Stimulated activated CD4-positive, alpha-beta T cell treated with anti-CD3 and anti-CD28 coated beads, TNF-alpha, amount 100 ng/mL, for 48 hours (primary cell): ENCODE data around the gene AKR1B15.
"Not testable (repeated sequence)": the region's sequence is repeated elsewhere in the genome, so short reads cannot be mapped to it uniquely, and the experiment has no call there.

Experiments
- DNase-seq, 3 donors: peaks; one replicate each; pipeline ENCODE4 v3.0.0-alpha.2; 2020; ENCODE audit warnings: low read depth in 3 of 3

The AKR1B15 gene

DNA sequence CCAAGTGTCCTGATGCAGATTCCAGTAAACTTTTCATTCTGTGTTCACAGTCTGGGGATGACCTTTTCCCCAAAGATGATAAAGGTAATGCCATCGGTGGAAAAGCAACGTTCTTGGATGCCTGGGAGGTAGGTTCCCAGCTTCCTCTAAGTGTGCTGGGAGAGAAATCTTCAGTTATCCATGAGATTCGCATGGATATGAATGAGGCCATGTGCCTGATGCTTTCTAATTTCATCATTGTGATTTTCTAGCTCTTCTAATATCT lies 16.0 kb upstream of the AKR1B15 start:
- no peak for DNase-seq

DNA sequence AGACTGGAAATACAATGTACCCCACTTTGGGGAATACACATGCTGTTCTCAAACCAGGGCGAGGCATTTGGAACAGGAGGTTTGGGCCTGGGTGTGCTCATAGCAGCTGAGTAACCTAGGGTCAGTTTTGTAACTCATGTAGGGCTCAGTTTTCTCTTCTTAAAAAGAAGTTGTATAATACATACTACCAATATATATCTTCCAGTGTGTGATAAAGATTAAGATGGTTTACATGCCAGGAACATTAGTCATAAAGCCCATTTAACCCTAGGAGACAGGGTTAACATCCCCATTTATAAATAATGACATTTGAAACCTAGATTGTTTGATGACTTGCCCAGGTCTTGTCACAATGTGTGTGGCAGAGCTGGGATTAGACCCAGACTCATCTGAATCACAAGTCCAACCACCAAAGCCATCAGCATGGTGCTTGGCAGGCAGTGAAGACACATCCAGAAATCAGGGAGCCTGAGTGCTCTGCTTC lies 15.6 kb upstream of the AKR1B15 start:
- DNase-seq, result no peak

DNA sequence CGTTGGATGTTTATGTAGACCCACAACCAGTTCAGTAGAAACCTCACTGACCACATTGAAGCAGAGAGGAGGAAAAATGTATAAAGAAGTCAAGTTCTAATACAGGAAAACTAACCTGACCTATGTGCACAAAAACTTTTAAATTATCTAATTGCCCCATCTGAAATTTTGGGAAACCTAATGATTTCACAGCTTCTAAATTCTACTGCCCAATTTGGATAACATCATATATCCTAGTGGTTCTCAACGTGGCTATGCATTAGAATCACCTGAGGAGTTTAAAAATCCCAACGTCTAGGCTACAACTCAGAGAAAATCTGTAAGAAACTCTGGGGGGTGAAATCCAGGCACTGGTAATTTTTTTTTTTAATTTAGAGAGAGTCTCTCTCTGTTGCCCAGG lies 14.3 kb upstream of the AKR1B15 start:
- DNase-seq, result no peak

DNA sequence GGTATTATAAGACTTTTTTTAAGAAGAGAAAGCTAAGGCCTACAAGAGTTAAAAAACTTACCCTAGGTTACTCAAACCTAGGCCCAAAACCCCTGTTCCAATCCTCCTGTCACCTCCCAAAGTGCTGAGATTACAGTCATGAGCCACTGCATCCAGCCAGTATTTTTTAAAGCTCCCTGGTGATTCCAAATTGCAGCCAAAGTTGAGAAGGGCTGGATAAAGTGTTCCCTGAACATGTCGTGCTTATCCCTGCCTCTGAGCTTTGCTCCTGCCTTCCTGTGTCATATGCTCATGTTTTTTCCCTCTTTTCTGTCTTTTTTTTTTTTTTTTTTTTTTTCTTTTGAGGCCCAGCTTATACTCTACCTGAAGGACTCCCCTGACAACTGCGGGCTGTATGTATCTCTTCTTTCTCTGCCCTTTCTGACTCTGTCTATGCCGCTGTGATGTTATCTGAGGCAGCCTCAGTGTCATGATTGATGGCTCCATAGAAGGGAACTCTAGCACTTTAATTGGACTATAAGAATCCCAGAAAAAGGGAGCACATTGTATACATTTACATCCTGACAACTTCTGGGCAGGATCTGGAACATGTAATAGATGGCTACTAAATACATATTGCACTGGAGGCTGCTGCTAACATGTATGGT lies 13.5 kb upstream of the AKR1B15 start:
- no peak for DNase-seq

DNA sequence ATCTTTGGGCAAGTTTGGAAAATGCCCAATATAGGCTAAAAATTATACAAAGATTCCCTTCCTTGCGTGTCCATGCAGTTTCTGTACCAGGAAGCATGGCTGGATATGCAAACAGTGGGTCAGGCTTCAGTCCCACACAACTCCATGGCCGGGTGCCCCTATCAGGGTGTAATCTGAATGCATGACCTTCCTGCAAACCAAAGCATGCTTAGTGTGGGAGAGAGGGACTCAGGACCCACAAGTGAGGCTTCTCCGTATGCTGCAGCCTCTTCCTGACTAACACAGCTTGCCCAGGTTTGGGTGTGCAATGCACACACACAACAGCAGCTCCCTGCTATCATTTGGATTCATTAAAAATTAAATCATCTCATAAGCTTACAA lies 13.0 kb upstream of the AKR1B15 start:
- DNase-seq, result no peak

DNA sequence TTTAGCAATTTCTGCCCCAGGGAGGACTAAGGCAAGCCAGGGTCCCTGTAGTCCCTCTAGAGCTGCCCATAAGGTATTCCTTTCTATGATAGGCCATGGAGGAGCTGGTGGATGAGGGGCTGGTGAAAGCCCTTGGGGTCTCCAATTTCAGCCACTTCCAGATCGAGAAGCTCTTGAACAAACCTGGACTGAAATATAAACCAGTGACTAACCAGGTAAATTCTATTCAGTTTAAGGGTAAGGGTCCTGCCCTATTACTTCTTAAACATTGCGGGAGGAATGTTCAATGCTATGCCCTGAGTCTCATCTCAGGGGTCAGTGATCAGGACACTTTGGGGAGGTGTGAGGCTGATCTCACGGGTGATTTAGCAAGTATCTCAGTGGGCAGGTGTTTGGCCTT lies 12.4 kb upstream of the AKR1B15 start:
- not testable (repeated sequence) for DNase-seq

DNA sequence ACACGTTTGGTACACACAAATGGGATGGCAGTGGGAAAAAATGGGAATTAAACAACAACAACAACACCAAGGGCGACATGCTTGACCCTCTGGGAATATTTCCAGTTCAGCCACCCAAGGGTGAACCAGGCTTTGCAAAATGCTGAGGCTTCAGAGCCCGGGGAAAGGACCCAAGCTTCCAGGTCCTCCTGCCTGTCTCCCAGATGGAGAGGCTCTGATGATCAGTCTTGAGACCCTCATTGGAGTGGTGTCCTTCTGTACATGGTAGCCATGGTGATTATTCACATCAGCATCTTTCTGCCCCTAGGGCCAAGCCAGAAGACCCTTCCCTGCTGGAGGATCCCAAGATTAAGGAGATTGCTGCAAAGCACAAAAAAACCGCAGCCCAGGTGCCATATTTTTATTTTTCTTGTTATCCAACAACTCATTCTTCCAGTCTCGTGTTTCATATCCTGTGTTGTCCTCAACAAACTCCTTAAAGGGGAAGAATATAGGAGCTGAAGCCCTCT lies 11.6 kb upstream of the AKR1B15 start:
- not testable (repeated sequence) for DNase-seq

DNA sequence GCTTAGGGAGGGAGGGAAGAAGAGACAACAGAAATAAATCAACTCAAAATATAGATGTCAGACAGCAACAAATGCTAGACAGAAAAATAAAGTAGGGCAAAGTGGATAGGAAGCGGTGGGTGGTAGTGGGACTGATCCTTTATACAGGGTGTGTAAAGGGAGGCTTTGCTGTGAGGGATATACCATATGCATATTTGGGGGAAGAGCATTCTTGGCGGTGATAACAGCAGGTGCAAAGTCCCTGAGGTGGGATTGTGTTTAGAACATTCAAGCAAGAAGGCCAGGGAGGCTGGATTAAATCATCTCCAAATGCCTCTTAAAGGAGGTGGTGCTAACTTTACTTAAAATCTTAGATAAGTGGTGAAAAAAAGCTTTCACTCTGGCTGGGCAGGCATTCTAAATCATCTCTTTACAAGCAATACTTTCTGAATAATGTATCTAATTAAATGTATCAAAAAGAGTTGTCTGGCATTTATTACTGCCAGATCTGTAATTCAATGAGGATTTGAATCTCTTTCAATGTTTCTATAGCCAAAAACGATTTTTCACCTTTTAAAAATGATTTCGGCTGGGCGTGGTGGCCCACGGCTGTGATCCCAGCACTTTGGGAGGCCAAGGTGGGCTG lies 9.4 kb upstream of the AKR1B15 start:
- no peak for DNase-seq

DNA sequence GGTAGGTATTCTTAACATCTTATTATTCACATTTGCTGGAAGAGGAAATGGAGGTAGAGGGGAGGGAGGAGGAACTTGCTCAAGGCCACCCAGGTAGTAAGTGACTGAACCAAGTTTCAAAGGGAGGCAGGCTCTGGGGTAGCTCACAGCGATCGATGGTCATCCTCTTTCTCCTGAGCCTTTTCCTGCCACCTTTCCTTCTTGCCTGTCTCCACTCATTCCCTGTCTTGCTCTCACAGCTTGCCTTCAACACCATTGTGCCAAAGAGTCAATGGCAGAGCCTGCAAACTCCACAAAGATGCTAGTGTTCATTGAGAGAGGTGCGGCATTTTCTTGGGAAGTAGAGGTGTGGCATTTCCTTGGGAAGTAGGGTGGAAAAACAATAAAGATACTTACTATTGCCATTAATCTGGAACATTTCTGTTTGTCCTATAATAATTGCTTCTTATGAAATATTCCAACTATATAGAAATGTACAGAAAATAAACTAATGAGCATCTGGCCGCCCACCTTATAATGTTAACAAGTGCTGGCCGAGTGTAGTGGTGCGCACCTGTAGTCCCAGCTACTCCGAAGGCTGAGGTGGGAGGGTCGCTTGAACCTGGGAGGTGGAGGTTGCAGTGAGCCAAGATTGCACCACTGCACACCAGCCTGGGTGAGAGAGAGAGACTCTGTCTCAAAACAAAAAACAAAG lies 7.3 kb upstream of the AKR1B15 start:
- DNase-seq, result not testable (repeated sequence)

DNA sequence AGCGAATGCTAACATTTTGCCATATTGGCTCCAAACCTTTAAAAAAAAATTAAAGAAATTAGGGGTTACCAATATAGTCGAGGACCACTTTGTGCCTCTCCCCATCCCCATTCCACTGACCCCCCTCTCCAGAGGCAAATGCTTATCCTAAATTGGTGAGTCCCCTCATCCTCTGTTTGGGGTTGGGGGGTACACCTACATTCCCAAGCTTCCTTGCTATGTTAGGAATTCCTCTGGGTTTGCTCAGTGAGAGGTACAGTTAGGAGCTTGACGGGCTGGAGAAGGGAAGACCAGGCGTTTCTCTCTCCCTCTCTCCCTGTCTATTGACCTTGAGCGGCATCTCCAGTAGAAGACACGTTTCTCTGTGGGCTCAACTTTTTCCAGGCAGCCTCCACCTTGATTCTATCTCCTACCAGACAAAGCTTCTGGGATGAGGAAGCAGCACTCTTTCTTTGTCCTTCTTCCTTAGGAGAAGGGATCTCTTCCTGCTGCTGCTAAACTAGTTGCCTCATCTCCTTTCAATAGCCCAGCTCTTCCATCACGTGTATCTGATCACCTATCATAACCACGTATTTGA lies 6.6 kb upstream of the AKR1B15 start:
- DNase-seq, result no peak

DNA sequence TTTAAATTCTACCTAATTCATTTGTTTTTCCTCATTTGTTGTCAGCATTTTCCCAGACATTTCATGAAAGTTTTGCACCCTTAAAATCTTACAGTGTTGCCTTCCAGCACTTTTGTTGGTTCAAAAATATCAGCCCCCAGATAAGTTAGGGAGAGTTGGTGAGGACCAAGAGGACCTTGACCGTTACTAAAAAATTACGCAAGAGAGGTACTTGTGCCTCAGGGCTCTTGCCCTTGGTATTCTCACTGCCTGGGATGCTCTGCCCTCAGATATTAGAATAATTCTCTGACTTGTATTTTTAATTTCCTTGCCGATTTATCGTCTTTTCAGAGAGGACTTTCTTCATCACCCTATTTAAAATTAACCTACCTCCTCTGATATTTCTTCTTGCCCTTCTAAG lies 3.5 kb upstream of the AKR1B15 start:
- no peak for DNase-seq

DNA sequence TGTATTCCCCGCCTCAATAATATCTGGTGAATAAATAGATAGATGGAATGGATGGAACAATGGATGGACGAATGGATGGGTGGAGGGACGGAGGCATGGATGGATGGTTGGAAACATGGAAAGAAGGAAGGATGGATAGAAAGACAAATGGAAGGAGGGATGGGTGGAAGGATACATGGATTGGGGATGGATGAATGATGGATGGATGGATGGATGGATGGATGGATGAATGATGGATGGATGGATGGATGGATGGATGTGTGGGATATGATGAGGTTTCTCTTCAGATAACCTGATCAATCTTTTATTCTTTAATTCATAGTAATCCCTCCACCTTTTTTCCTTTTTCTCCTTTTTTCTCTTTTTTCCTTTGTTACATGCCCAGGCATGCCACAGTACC lies 3.0 kb upstream of the AKR1B15 start:
- no peak for DNase-seq

DNA sequence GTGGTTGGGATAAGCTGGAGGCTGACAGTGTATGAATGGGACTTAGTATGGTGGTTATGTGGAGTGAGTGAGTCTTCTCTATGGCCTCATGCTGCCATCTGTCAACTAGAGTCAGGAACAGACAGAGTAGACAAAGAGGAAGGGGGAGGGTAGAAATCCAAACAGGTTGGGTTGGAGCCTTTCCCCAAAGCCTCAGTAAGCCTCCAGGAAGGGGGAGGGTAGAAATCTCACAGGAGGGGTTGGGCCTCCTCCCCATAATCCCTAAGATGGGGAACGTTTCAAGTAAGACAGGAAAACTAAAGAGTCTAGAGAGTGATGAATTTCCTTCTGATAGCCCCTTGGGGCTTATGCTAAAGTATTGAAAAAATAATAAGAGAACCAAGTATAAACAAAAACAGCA lies 2.0 kb upstream of the AKR1B15 start:
- no peak for DNase-seq

DNA sequence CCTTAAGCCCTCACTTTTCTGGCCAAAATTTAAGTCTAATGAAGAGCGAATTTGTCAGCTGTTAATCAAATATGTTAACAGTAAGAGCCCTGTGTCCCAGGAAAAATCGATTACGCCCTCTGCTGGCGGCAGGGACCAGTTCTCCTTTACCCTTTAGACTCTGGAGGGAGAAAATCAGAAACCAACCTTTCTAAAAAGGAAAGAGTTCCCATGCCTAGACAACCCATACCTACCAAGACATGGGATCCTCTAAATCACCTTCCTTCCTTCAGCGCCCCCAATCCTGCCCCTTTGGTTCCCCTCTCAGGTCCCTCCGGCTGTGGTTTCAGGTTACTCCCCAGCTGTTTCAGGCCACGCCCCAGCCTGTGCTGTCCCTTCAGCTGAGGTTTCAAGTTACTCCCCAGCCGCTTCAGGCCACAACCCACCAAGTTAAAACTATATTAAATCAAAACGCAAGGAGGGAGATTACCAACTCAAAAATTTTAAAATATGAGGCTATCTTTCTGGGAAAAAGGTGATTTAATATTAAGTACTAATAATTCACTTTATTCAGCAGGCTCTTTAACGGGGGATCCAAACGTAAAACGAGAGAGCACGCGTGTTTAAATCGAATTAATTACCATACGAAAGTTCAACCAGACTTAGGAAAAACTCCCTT lies 1.4 kb upstream of the AKR1B15 start:
- DNase-seq, result peak; percentile 27 to 71 (median 50)

DNA sequence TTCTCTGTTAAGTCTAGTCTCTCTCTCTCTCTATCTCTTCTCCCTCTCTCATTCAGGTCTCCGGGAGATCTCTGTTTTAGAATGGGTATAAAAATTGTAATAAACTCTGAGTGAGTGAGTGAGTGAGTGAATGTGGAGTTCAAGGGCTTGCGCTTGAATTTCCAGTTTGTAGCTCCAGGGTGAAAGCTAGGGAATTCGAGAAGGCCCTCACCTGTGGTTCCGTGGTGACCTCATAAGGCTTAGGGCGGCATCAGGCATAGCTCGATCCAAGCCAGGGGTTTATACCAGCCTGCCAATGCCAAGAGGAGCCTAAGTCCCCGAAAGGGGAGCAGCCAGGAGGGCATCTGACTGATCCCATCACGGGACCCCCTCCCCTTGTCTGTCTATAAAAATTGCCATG lies 456 bp downstream of the AKR1B15 start:
- no peak for DNase-seq

DNA sequence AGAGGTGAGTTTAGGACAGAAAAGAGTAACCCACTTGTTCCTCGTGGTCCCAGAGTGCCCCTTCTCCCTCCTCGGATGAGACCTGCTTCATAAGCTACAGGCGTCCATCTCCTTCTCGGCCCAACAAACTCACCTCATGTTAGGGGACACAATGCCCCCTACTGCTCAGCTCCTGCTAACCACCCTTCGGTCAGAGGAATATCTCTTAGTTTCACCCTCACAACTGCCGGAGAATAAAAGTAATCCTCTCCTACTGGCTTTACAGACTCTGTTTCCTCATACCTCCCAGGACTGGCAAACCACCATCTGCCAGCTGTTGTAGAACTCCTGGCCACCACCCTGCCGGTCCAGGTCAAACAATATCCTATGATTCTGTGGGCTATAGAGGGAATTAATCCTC lies 3.2 kb downstream of the AKR1B15 start:
- DNase-seq, result no peak

DNA sequence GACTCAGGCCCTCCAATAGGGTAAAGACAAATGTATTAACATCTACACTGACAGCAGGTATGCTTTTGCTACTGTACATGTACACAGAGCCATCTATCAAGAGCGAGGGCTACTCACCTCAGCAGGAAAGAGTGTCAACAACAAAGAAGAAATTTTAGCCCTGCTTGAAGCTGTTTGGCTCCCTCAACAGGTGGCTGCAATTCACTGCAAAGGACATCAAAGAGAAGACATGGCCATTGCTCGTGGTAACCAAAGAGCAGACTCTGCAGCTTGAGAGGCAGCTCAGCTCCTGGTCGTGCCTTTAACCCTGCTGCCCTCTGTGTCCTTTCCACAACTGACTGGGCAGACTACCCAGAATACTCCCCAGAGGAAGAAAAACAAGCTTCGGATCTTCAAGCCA lies 5.1 kb downstream of the AKR1B15 start:
- no peak for DNase-seq

DNA sequence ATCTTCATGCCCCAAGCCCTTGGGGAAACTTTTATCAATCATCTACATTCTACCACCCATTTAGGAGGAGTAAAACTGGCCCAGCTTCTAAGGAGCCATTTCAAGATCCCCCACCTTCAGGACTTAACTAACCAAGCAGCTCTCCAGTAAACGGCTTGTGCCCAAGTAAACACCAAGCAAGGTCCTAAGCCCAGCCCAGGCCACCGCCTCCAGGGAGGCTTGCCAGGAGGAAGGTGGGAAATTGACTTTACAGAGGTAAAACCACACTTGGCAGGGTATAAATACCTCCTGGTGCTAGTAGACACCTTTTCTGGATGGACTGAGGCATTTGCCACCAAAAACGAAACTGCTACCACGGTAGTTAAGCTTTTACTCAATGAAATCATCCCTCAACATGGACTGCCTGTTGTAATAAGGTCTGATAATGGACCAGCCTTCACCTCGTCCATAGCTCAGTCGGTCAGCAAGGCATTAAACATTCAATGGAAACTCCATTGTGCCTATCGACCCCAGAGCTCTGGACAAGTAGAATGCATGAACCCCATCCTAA lies 5.6 kb downstream of the AKR1B15 start:
- no peak for DNase-seq

DNA sequence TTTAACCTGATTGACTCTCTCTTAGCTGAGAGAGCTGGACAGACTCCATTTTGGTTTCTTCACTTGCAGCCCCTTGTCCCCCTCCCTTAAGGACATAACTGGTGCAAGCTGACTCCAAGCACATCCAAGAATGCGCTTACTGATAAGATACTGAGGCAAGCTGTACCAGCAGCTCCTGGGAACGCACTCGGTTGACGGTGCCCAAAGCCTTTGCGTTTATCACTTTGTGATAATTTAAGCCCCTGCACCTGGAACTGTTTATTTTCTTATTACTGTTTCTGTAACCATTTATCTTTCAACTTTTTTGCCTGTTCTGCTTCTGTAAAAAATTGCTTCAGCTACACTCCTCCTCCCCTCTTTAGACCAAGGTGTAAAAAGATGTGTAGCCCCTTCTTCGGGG lies 8.5 kb downstream of the AKR1B15 start:
- no peak for DNase-seq

DNA sequence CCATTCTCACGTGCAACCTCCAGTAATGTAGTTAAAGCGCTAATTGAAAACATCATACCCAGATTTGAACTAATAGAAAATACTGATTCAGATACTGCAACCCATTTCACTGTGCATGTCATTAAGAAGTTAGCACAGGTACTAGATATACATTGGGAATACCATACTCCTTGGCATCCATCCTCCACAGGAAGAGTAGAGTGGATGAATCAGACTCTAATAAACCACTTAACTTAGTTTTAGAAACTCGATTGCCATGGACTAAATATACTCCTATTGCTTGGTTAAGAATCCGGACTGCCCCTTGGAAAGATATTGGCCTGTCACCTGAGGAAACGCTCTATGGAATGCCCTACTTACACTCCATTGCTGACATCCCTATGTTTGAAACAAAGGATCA lies 9.5 kb downstream of the AKR1B15 start:
- no peak for DNase-seq

DNA sequence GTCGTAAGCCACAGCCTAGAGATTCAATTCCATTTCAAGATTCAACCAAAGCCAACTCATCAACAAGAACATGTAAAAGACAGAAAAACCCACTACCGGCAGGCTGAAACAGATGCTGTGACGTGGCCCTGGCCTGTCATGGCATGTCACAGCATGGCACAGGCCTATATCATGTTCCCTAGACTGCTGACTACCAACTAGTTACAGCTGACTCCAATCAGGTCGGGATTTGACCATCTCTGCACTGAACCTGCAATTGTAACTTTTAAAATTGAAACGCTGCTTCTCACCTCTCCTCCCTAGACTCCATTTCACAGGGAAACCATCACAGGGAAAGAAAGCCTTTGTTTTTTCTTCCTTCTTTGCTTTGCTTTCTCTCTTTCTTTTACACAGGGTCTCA lies 12.7 kb downstream of the AKR1B15 start:
- DNase-seq, result not testable (repeated sequence)

DNA sequence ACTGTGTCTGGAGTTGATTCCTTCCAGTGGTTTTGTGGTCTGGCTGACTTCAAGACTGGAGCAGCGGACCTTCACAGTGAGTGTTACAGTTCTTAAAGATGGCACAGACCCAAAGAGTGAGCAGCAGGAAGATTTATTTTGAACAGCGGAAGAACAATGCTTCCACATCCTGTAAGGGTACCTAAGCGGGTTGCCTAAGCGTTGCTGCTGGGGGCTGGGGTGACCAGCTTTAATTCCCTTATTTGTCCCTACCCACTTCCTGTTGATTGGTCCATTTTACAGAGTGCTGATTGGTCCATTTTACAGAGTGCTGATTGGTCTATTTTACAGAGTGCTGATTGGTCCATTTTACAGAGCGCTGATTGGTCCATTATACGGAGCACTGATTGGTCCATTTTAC lies 13.2 kb downstream of the AKR1B15 start:
- DNase-seq, result no peak
